ENCODE results near the gene RALGPS1.
"Not testable (repeated sequence)": the region's sequence is repeated elsewhere in the genome, so short reads cannot be mapped to it uniquely, and the experiment has no call there.

RALGPS1 gene

GRCh38 chr9:127014216-127014909, 99.8 kb downstream of the RALGPS1 start:
- Histone ChIP-seq H3K27ac (peak overlapping the region in 4 of 21 experiments; percentile 16 to 56 (median 34)), H3K4me3 (no peak overlapping the region)

- H3K27ac ChIP-seq = no peak overlapping the region
Observed at GRCh38 chr9:127014910-127015540, 100.4 kb downstream of the RALGPS1 start.

GRCh38 chr9:127015921-127016512, 101.4 kb downstream of the RALGPS1 start:
- Histone ChIP-seq H3K27ac (no peak overlapping the region), H3K4me3 (no peak overlapping the region)

More at GRCh38 chr9:127014910-127015540, 100.4 kb downstream of the RALGPS1 start:
- H3K4me3 ChIP-seq = no peak overlapping the region

- H3K27ac ChIP-seq, H3K4me3 ChIP-seq: not testable (repeated sequence)
Observed at GRCh38 chr9:127017979-127018378, 103.4 kb downstream of the RALGPS1 start.

- Histone ChIP-seq H3K4me3 (no peak overlapping the region), H3K27ac (no peak overlapping the region)
Observed at GRCh38 chr9:127018935-127019334, 104.4 kb downstream of the RALGPS1 start.

GRCh38 chr9:127020036-127020801, 105.6 kb downstream of the RALGPS1 start:
- Histone ChIP-seq H3K27ac (peak overlapping the region in 3 of 21 experiments; percentile 38 to 66 (median 39)), H3K4me3 (no peak overlapping the region)

- no peak overlapping the region for H3K4me3 ChIP-seq
- H3K27ac ChIP-seq = peak overlapping the region in 6 of 21 experiments; percentile 19 to 73 (median 38)
Observed at GRCh38 chr9:127020802-127021078, 106.2 kb downstream of the RALGPS1 start.

GRCh38 chr9:127021664-127022363, 107.2 kb downstream of the RALGPS1 start:
- H3K27ac ChIP-seq = peak overlapping the region in 16 of 21 experiments; percentile 6 to 80 (median 50)
- no peak overlapping the region for H3K4me3 ChIP-seq

- Histone ChIP-seq H3K27ac (peak overlapping the region in 15 of 21 experiments; percentile 31 to 80 (median 59)), H3K4me3 (no peak overlapping the region)
Observed at GRCh38 chr9:127022913-127023660, 108.5 kb downstream of the RALGPS1 start.

- H3K27ac ChIP-seq = peak overlapping the region in 4 of 21 experiments; percentile 4 to 78 (median 44)
Observed at GRCh38 chr9:127025042-127025441, 110.5 kb downstream of the RALGPS1 start.

GRCh38 chr9:127027694-127028093, 113.1 kb downstream of the RALGPS1 start:
- Histone ChIP-seq H3K27ac (peak overlapping the region in 4 of 21 experiments; percentile 16 to 31 (median 27)), H3K4me3 (no peak overlapping the region)

More at GRCh38 chr9:127025042-127025441, 110.5 kb downstream of the RALGPS1 start:
- no peak overlapping the region for H3K4me3 ChIP-seq

- no peak overlapping the region for H3K27ac ChIP-seq
- no peak overlapping the region for H3K4me3 ChIP-seq
Observed at GRCh38 chr9:127029548-127029947, 115.0 kb downstream of the RALGPS1 start.

GRCh38 chr9:127030814-127031740, 116.5 kb downstream of the RALGPS1 start:
- Histone ChIP-seq H3K4me3 (no peak overlapping the region), H3K27ac (no peak overlapping the region)

- H3K4me3 ChIP-seq = no peak overlapping the region
- no peak overlapping the region for H3K27ac ChIP-seq
Observed at GRCh38 chr9:127032256-127032655, 117.7 kb downstream of the RALGPS1 start.

- Histone ChIP-seq H3K27ac (no peak overlapping the region), H3K4me3 (no peak overlapping the region)
Observed at GRCh38 chr9:127033061-127033460, 118.5 kb downstream of the RALGPS1 start.

- Histone ChIP-seq H3K4me3 (no peak overlapping the region), H3K27ac (no peak overlapping the region)
Observed at GRCh38 chr9:127033789-127034188, 119.2 kb downstream of the RALGPS1 start.

- H3K27ac ChIP-seq = peak overlapping the region in 3 of 21 experiments; percentile 14 to 73 (median 14)
Observed at GRCh38 chr9:127034691-127035090, 120.1 kb downstream of the RALGPS1 start.

GRCh38 chr9:127035423-127035822, 120.8 kb downstream of the RALGPS1 start:
- H3K27ac ChIP-seq = peak overlapping the region in 6 of 21 experiments; percentile 11 to 73 (median 35)

More at GRCh38 chr9:127034691-127035090, 120.1 kb downstream of the RALGPS1 start:
- H3K4me3 ChIP-seq = no peak overlapping the region

More at GRCh38 chr9:127035423-127035822, 120.8 kb downstream of the RALGPS1 start:
- H3K4me3 ChIP-seq = no peak overlapping the region
